ENCODE results near the gene EIF3D.
A peak's percentile ranks its signal among the peaks of the same experiment; 100 is the strongest.

EIF3D gene

GRCh38 chr22:36528795-36529751, at the start of gene EIF3D:
Gene EIF3D (minus strand): TSS chr22:36529166. CDS start chr22:36526121, 3,045 bp downstream.
- peak; percentile 97 to 98 for DNase-seq (ENCODE audit: low read depth in 2 of 2)

- no peak for DNase-seq (ENCODE audit: low read depth in 2 of 2)
These were observed 49.7 kb upstream of the EIF3D start for GRCh38 chr22:36578619-36579018.

- DNase-seq (ENCODE audit: low read depth in 2 of 2), result no peak
These were observed 48.1 kb upstream of the EIF3D start for GRCh38 chr22:36577019-36577418.

GRCh38 chr22:36574728-36575127, 45.8 kb upstream of the EIF3D start:
- no peak for DNase-seq (ENCODE audit: low read depth in 2 of 2)

GRCh38 chr22:36573815-36574363, 44.9 kb upstream of the EIF3D start:
- DNase-seq (ENCODE audit: low read depth in 2 of 2), result no peak

GRCh38 chr22:36571991-36572390, 43.0 kb upstream of the EIF3D start:
- no peak for DNase-seq (ENCODE audit: low read depth in 2 of 2)

GRCh38 chr22:36569999-36570398, 41.0 kb upstream of the EIF3D start:
- no peak for DNase-seq (ENCODE audit: low read depth in 2 of 2)

- DNase-seq (ENCODE audit: low read depth in 2 of 2), result no peak
These were observed 39.9 kb upstream of the EIF3D start for GRCh38 chr22:36568846-36569245.

- DNase-seq (ENCODE audit: low read depth in 2 of 2), result no peak
These were observed 37.8 kb upstream of the EIF3D start for GRCh38 chr22:36566720-36567119.

- no peak for DNase-seq (ENCODE audit: low read depth in 2 of 2)
These were observed 36.7 kb upstream of the EIF3D start for GRCh38 chr22:36565686-36566085.

- DNase-seq (ENCODE audit: low read depth in 2 of 2), result no peak
These were observed 36.2 kb upstream of the EIF3D start for GRCh38 chr22:36565159-36565507.

- DNase-seq (ENCODE audit: low read depth in 2 of 2), result no peak
These were observed 35.6 kb upstream of the EIF3D start for GRCh38 chr22:36564422-36565158.

GRCh38 chr22:36563898-36564297, 34.9 kb upstream of the EIF3D start:
- no peak for DNase-seq (ENCODE audit: low read depth in 2 of 2)

- DNase-seq (ENCODE audit: low read depth in 2 of 2), result no peak
These were observed 34.5 kb upstream of the EIF3D start for GRCh38 chr22:36563444-36563843.

GRCh38 chr22:36563001-36563400, 34.0 kb upstream of the EIF3D start:
- no peak for DNase-seq (ENCODE audit: low read depth in 2 of 2)

- no peak for DNase-seq (ENCODE audit: low read depth in 2 of 2)
These were observed 33.4 kb upstream of the EIF3D start for GRCh38 chr22:36562261-36562835.

GRCh38 chr22:36561291-36561811, 32.4 kb upstream of the EIF3D start:
- DNase-seq (ENCODE audit: low read depth in 2 of 2), result no peak

- no peak for DNase-seq (ENCODE audit: low read depth in 2 of 2)
These were observed 31.0 kb upstream of the EIF3D start for GRCh38 chr22:36560001-36560400.

- DNase-seq (ENCODE audit: low read depth in 2 of 2), result no peak
These were observed 25.1 kb upstream of the EIF3D start for GRCh38 chr22:36554098-36554497.

GRCh38 chr22:36552289-36552688, 23.3 kb upstream of the EIF3D start:
- DNase-seq (ENCODE audit: low read depth in 2 of 2), result no peak

GRCh38 chr22:36550701-36551495, 21.9 kb upstream of the EIF3D start:
- DNase-seq (ENCODE audit: low read depth in 2 of 2), result no peak

Data from stimulated activated CD4-positive, alpha-beta T cell treated with anti-CD3 and anti-CD28 coated beads, Interleukin-15, amount 100 ng/mL, for 48 hours (primary cell).